ENCODE results near the gene P2RX4. TPM values are rescaled to one million over a fixed set of nuclear protein-coding genes. Genes with fewer than 3 reads are reported as not detected.

The P2RX4 gene
- total and polyA plus RNA-seq, 2 of the 4 experiments (the other 2 are of a cell fraction) = 9.5 to 12.6 TPM

GRCh38 chr12:121184984-121185889 is 24.7 kb upstream of the P2RX4 start:
- Histone ChIP-seq H3K23ac (ENCODE audit: low read depth, low read length) (no peak overlapping the region), H2AFZ (replicated peaks; ENCODE audit: low read length, poor library complexity) (no peak overlapping the region), H4K8ac (ENCODE audit: low read depth in 2 of 2, low read length in 2 of 2) (no peak overlapping the region), H3K4me3 (ENCODE audit: insufficient read depth, low read depth, low read length) (no peak overlapping the region), H3K9me1 (ENCODE audit: insufficient read depth, low read length) (peaks cover 6% of the 10 kb centered on the region), H3K27ac (ENCODE audit: insufficient read depth, low read length) (no peak overlapping the region), H2BK5ac (ENCODE audit: low read depth, low read length, poor library complexity, severe bottlenecking) (no peak overlapping the region), H3K9me3 (ENCODE audit: control insufficient read depth, insufficient read depth, low read length) (no peaks in the 10 kb centered on the region), H2BK15ac (ENCODE audit: low read depth, low read length) (no peak overlapping the region), H3K36me3 (ENCODE audit: control insufficient read depth, insufficient read depth, low read length) (no peaks in the 10 kb centered on the region), H2AK5ac (ENCODE audit: low read depth, low read length) (no peak overlapping the region; the same call in 1 of the 2 replicates), H3K79me1 (ENCODE audit: low read depth in 1 of 2, low read length in 2 of 2) (no peaks in the 10 kb centered on the region), H3K4me1 (ENCODE audit: control insufficient read depth, insufficient read depth, low read length) (peaks cover 3% of the 10 kb centered on the region; the same call in 1 of the 2 replicates), H3K9ac (ENCODE audit: low read depth, low read length) (no peak overlapping the region), H4K91ac (ENCODE audit: insufficient read depth, low read depth, low read length) (no peak overlapping the region), H3K4ac (ENCODE audit: low read depth, low read length) (no peak overlapping the region), H3K14ac (replicated peaks; ENCODE audit: low read depth, low read length) (no peak overlapping the region), H3K56ac (ENCODE audit: extremely low read depth, insufficient read depth, low read length) (no peak overlapping the region), H4K5ac (ENCODE audit: low read depth, low read length) (no peak overlapping the region), H3K4me2 (ENCODE audit: low read depth, low read length) (no peak overlapping the region), H2BK120ac (ENCODE audit: low read depth, low read length) (no peak overlapping the region), H2AK9ac (replicated peaks; ENCODE audit: low read depth, low read length, poor library complexity) (no peak overlapping the region), H4K20me1 (ENCODE audit: insufficient read depth, low read length) (no peaks in the 10 kb centered on the region), H2BK20ac (ENCODE audit: low read depth, low read length) (no peak overlapping the region), H3K27me3 (ENCODE audit: control insufficient read depth, insufficient read depth, low read length) (no peaks in the 10 kb centered on the region), H3K18ac (ENCODE audit: low read depth, low read length) (no peak overlapping the region)
- WGBS, 2 experiments (ENCODE audit: extremely low coverage in 2 of 2, insufficient read length in 1 of 2) = 89% methylated on average over 3 of the region's 7 CpGs; no CpG with 5 or more reads in 1 of the 2 experiments
- ChIA-PET POLR2A (ENCODE audit: unreplicated experiment) (no interaction called here), CTCF (no interaction called here)
- TF ChIP-seq CEBPB (IDR thresholded peaks at IDR 0.05; ENCODE audit: low read depth, low read length) (no peak), RAD21 (IDR thresholded peaks at IDR 0.05; ENCODE audit: low read length) (no peak)
- intact Hi-C loops (cut with micrococcal nuclease) (no loop called here), in situ Hi-C loops (cut with MboI; ENCODE audit: low sequenced_read_pairs) (no loop called here), dilution Hi-C loops (cut with HindIII; ENCODE audit: low sequenced_read_pairs, unreplicated experiment) (no loop called here)
- no peak for DNase-seq
- no TSS peak for BruUV-seq (replicated peaks)
- ATAC-seq (ENCODE audit: low read depth) = peak; percentile 50
